SH-SY5Y (cell line): ENCODE results near the gene TRIM6.

Experiments used
- GATA2 ChIP-seq: IDR thresholded peaks from 2 replicates; pipeline ENCODE4 v1.6.1; 2011; ENCODE audit warnings: mild to moderate bottlenecking, low read depth, low read length
- GATA3 ChIP-seq: IDR thresholded peaks from 2 replicates; pipeline ENCODE4 v1.6.1; 2011; ENCODE audit warnings: low read depth, mild to moderate bottlenecking, low read length, moderate library complexity

GRCh38 chr11:5622802-5623201 lies 26.4 kb downstream of the TRIM6 start:
- TF ChIP-seq GATA2 (no peak), GATA3 (no peak)
